ENCODE measurements around the gene QSOX2. TPM values are rescaled to one million over a fixed set of nuclear protein-coding genes. Genes with fewer than 3 reads are reported as not detected.

QSOX2 gene
- total RNA-seq, 1 experiment from 2014 or later, result 20.5 TPM

DNA sequence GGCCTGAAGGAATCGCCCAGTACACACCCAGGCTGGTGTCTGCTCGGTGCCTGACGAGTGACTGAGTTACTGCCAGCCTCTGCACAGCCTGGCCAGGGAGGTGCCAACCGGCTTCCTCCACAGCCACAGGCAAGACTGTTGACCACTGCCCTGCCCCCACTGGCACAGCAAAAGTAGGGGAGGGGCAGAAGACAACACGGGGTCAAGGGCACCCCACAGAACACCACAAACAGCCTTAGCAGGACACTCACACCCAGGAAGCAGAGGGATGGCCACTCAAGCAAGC lies 40.0 kb downstream of the QSOX2 start:
- no TSS peak for BruUV-seq (replicated peaks)
- Mint-ChIP-seq H3K4me3 (ENCODE audit: low read depth, unreplicated experiment) (no peak overlapping the region), H3K27ac (ENCODE audit: unreplicated experiment) (no peak overlapping the region), H3K9me3 (ENCODE audit: low read depth, unreplicated experiment) (no peaks in the 10 kb centered on the region), H3K36me3 (ENCODE audit: insufficient read depth, unreplicated experiment) (peaks cover 15% of the 10 kb centered on the region), H3K4me1 (ENCODE audit: low read depth, unreplicated experiment) (no peaks in the 10 kb centered on the region), H3K27me3 (ENCODE audit: unreplicated experiment) (no peaks in the 10 kb centered on the region)
- intact Hi-C loops (cut with micrococcal nuclease; ENCODE audit: unreplicated experiment), result no loop called here
- CTCF ChIA-PET, result no interaction called here
- TF ChIP-seq, protein P1, sequence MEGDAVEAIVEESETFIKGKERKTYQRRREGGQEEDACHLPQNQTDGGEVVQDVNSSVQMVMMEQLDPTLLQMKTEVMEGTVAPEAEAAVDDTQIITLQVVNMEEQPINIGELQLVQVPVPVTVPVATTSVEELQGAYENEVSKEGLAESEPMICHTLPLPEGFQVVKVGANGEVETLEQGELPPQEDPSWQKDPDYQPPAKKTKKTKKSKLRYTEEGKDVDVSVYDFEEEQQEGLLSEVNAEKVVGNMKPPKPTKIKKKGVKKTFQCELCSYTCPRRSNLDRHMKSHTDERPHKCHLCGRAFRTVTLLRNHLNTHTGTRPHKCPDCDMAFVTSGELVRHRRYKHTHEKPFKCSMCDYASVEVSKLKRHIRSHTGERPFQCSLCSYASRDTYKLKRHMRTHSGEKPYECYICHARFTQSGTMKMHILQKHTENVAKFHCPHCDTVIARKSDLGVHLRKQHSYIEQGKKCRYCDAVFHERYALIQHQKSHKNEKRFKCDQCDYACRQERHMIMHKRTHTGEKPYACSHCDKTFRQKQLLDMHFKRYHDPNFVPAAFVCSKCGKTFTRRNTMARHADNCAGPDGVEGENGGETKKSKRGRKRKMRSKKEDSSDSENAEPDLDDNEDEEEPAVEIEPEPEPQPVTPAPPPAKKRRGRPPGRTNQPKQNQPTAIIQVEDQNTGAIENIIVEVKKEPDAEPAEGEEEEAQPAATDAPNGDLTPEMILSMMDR (IDR thresholded peaks at IDR 0.05; ENCODE audit: unreplicated experiment), result no peak
- no peak for DNase-seq

DNA sequence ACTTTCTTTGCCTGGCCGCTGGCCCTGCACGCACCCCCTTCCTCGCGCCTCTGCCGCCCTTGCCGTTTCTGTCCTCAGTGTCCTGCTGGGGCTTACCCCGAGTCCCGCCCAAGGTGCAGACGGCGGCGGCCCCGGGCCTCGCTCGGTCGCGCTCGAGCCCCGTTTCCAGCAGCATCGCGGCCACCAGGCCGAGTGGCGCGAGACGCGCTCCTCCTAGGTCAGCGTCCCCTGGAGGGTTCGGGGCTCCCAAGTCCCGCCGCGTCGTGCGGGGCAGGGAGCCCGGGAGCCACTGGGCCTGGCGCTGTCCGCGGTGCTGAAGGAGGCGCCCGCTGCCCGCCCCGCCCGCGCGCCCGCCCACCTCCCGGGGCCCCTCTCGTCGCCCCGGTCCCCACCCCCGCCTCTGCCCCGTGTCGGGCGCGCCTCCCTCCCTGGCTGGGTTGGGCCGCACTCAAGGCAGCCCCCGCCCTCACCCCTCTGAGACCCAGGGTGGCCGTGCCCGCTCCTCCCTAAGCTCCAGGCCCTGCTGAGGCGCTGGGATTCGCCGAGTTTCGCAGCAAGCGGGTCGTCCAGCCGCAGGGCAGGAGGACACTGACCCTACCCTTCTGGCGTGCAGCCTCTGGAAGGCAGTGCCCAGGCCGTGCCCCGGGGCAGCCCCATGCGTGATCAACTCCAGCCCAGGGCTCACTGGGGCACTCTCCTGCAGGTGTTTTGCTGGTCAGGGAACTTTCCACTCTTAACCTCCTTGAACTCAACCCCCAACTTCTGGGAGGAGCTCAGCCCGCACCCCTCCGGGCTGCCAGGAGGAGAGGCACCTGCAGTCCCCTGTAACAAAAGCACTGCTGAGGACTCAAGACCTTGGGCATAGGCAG lies 40.5 kb downstream of the QSOX2 start, which contains the start of gene LHX3:
LHX3 (minus strand) TSS at position 291 of the 869 bp plus-strand sequence; CDS start at position 175, 116 bp downstream.
- intact Hi-C loops (cut with micrococcal nuclease; ENCODE audit: unreplicated experiment), result no loop called here
- Mint-ChIP-seq H3K27me3 (ENCODE audit: unreplicated experiment) (no peaks in the 10 kb centered on the region), H3K27ac (ENCODE audit: unreplicated experiment) (no peak within 1 kb of the TSS), H3K9me3 (ENCODE audit: low read depth, unreplicated experiment) (no peaks in the 10 kb centered on the region), H3K36me3 (ENCODE audit: insufficient read depth, unreplicated experiment) (peaks cover 15% of the 10 kb centered on the region), H3K4me1 (ENCODE audit: low read depth, unreplicated experiment) (no peaks in the 10 kb centered on the region), H3K4me3 (ENCODE audit: low read depth, unreplicated experiment) (no peak within 1 kb of the TSS)
- DNase-seq, result no peak
- TF ChIP-seq, protein P1 (IDR thresholded peaks at IDR 0.05; ENCODE audit: unreplicated experiment), result no peak
- no TSS peak for BruUV-seq (replicated peaks)
- CTCF ChIA-PET, result no interaction called here

DNA sequence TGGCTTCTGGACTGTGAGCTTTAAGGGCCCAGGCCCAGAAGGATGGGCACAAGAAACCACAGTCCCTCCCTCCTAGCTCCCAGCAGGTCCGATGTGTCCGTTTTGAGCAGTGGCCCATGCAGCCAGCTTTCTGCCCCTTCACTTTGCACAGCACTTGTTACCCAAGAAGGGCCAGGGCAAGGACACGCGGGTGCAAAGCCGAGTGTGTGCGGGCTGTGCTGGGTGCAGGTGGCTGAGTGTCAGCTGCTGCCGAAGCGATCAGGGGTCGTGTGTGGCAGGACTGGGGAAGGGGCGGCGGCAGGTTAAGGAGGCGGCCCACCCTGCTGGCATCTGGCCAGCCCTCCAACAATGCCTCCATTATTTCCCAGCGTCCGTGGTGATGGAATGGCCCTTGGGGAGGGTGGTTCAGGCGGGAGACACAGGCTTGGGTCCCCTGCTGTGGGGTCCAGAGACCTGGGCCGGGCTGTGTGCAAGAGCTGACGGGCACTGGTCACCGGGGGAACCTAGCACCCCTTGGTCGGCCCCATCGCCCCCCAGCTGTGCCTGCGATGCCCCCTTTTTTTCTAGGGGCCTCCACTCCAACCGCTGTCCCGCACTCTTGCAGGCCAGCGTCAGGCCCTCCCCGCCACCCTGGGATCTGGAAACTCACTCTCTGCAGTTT lies 41.3 kb downstream of the QSOX2 start:
- H3K27me3 Mint-ChIP-seq (ENCODE audit: unreplicated experiment), result no peaks in the 10 kb centered on the region
- intact Hi-C loops (cut with micrococcal nuclease; ENCODE audit: unreplicated experiment), result no loop called here
- TF ChIP-seq, protein P1 (IDR thresholded peaks at IDR 0.05; ENCODE audit: unreplicated experiment), result no peak
- H3K9me3 Mint-ChIP-seq (ENCODE audit: low read depth, unreplicated experiment), result no peaks in the 10 kb centered on the region
- no peak overlapping the region for H3K27ac Mint-ChIP-seq (ENCODE audit: unreplicated experiment)
- CTCF ChIA-PET, result no interaction called here
- H3K36me3 Mint-ChIP-seq (ENCODE audit: insufficient read depth, unreplicated experiment), result peaks cover 11% of the 10 kb centered on the region
- BruUV-seq (replicated peaks), result no TSS peak
- H3K4me3 Mint-ChIP-seq (ENCODE audit: low read depth, unreplicated experiment), result no peak overlapping the region
- DNase-seq, result no peak
- H3K4me1 Mint-ChIP-seq (ENCODE audit: low read depth, unreplicated experiment), result no peaks in the 10 kb centered on the region

DNA sequence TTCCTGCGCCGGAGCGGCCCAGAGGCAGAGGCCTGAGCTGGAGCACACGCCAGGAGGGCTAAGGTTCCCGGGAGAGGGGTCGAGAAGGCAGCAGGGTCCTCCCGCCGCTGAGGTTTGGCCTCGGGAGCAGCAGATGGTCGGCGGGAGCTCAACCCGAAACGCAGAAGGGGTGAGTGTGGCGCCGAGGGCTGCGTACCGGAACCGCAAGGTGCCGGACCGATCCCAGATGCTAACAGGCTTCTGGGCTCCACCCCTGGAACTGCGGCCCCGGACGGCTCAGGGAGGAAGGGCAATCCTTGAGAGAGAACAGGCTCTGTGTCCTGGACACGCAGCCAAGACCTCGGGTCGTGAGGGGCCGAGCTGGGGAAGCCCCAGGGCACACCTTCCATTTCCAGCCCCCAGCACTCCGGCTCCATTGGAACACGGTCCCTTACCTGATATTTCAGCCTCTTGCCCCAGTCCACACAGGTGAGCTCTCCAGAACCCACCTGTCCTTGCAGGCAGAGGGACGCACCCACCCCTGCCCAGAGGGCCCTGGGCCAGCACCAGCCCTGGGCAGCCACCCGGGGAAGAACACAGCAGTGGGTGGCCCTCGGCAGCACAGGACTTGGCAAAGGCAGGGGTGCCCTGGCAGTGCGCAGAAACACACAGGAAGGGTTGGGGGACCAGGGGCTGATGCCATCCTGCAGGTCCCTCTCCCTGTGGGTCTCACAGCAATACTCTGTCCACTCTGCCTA lies 42.0 kb downstream of the QSOX2 start:
- no peak overlapping the region for H3K27ac Mint-ChIP-seq (ENCODE audit: unreplicated experiment)

More for the DNA sequence above, 42.0 kb downstream of the QSOX2 start:
- BruUV-seq (replicated peaks), result no TSS peak
- intact Hi-C loops (cut with micrococcal nuclease; ENCODE audit: unreplicated experiment), result no loop called here
- TF ChIP-seq, protein P1 (IDR thresholded peaks at IDR 0.05; ENCODE audit: unreplicated experiment), result no peak
- Mint-ChIP-seq H3K9me3 (ENCODE audit: low read depth, unreplicated experiment) (no peaks in the 10 kb centered on the region), H3K4me1 (ENCODE audit: low read depth, unreplicated experiment) (no peaks in the 10 kb centered on the region), H3K27me3 (ENCODE audit: unreplicated experiment) (no peaks in the 10 kb centered on the region), H3K36me3 (ENCODE audit: insufficient read depth, unreplicated experiment) (peaks cover 10% of the 10 kb centered on the region), H3K4me3 (ENCODE audit: low read depth, unreplicated experiment) (no peak overlapping the region)
- DNase-seq, result no peak
- CTCF ChIA-PET, result no interaction called here

All from Calu3 (cell line).